ENCODE measurements around the gene KCNJ12.
"Not testable (repeated sequence)": the region's sequence is repeated elsewhere in the genome, so short reads cannot be mapped to it uniquely, and the experiment has no call there.

The KCNJ12 gene

GRCh38 chr17:21408766-21409300, 32.7 kb downstream of the KCNJ12 start:
- not testable (repeated sequence) for DNase-seq

GRCh38 chr17:21409388-21409787, 33.2 kb downstream of the KCNJ12 start:
- DNase-seq: not testable (repeated sequence)

- not testable (repeated sequence) for DNase-seq
Measured at GRCh38 chr17:21409971-21410370, 33.8 kb downstream of the KCNJ12 start.

- DNase-seq: not testable (repeated sequence)
Measured at GRCh38 chr17:21410371-21410770, 34.2 kb downstream of the KCNJ12 start.

DNA sequence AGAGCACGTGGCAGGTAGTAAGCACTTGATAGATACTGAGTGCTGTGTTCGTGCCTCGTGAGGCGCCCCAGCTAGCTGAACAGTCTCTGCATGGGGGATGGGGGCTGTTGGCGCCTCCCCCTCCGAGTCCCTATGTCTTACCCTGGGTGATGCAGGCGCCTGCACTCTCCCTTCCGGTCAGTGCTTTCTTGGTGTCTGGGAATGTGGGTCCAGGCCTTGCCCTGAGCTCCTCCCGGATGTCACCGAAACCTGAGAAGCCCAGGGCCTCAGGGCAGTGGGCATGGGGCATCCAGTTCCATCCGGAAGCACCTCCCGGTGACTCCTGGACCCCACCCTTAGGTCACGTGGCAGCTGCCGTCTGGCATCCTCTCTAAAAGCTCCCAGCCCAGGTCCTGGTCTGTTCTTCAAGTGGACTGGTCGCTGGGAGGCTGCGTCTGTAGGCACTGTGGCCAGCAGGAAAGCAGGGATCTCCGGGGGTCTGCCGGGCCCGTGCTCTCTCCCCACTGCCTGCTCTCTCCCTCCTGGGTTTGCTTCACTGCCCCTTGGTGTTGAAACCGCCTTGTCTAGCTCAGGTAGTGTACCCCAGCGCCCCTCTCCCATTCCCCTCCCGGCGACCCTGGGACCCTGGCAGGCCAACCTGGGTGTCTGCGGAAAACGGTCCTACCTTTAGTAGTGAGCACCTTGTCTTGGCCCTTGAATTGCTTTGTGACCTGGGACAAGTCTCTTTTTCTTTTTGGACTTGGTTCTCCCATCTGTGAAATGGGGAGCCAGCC, 34.9 kb downstream of the KCNJ12 start:
- DNase-seq: not testable (repeated sequence)

- not testable (repeated sequence) for DNase-seq
Measured at GRCh38 chr17:21411679-21412205, 35.6 kb downstream of the KCNJ12 start.

- DNase-seq: not testable (repeated sequence)
Measured at GRCh38 chr17:21412207-21412681, 36.1 kb downstream of the KCNJ12 start.

DNA sequence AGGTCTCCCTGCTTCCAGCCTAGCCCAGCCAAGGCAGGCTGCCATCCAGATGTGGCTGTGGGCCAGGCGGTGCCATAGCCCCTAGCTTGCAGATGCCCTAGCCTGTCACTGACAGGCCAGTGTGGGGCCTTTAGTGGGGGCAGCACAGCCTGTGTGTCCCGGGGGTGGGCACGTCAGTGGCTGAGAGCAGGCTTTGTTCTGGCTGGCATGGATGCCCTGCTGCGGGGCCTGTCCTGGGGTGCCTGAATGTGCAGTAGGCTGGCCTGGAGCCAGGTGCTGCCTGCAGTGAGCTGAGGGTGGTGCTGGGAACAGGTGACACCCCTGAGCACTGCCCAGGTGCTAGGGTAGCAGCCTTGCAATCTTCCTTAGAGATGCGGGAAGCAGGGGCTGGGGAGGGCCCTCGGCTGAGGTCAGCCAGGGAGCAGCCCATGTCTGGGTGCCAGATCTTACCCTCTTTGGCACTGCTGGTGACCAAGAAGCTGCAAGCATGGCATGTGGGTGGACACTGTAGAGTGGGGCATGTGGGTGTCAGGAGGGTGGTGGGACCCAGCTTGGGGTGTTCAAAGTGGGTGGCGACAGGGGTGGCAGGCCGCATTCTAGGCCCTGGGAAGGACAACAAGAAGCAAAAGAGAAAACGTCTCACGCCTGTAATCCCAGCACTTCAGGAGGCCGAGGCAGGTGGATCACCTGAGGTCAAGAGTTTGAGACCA, 37.6 kb downstream of the KCNJ12 start:
- not testable (repeated sequence) for DNase-seq

- DNase-seq: not testable (repeated sequence)
Measured at GRCh38 chr17:21414616-21415015, 38.5 kb downstream of the KCNJ12 start.

- DNase-seq: not testable (repeated sequence)
Measured at GRCh38 chr17:21415166-21415990, 39.2 kb downstream of the KCNJ12 start.

DNA sequence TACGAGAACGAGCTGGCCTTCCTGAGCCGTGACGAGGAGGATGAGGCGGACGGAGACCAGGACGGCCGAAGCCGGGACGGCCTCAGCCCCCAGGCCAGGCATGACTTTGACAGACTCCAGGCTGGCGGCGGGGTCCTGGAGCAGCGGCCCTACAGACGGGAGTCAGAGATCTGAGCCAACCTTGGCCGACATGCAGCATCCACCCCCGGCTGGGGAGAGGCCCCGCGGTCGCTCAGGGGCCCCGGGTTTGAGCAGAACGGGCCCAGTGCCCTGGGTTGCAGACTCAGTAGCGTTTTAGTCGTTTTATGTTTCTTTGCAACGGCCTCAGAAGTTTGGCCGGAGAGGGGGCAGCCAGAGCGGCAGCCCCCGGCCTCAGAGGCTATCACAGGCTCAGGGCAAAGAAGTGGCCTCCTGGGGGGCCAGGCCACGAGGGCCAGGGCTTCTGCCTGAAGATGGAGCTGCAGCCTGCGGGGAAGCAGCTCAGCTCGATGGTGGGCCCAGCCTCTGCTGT, 40.4 kb downstream of the KCNJ12 start:
- DNase-seq: not testable (repeated sequence)

GRCh38 chr17:21417349-21417748, 41.2 kb downstream of the KCNJ12 start:
- DNase-seq: not testable (repeated sequence)

- DNase-seq: no peak
Measured at GRCh38 chr17:21417921-21418320, 41.8 kb downstream of the KCNJ12 start.

GRCh38 chr17:21418446-21419298, 42.5 kb downstream of the KCNJ12 start:
- no peak for DNase-seq

DNA sequence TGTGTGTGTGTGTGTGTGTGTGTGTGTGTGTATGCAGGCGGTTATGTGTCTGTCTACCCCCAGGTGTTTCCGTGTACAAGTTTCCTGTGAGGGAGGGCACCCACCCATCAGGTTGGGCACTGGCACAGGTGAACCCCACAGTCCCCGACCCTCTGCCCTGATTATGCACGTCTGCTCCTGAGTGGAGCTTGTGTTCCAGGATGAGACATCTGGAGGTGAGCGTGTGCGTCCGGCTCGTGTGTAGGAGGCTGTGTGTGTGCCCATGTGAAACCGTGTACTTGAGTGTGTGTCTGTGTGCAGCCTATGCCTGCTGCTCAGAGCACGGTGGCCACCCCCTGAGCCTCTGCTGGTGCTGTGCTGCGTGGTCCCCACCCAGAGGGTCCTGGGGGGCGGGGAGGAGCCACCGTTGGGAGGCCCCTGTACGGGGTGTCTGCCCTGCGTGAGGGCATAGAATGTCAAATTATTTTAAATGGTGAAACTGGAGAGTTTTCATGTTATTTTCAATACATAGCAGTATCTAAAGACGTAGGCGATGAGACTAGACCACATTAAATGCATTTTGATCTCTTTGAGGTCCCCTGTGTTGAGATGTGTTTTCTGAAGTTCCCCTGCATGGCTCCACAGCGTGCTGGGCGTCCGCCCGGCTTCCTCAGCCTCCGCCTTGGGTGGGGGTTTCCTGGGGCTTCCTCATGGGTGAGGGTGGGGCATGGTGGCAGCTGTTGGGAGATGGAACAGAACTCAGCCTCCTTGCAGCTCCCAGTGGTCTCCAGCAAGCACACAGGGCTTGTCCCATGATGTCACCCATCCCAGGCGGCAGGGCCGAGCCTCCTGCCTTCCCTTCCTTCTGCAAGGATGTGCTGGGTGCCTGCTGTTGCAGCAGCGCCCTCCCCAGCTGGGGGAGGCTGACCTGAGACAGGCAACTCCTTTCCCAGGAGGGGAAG, 43.4 kb downstream of the KCNJ12 start:
- peak; percentile 50 for DNase-seq

GRCh38 chr17:21420503-21421090, 44.4 kb downstream of the KCNJ12 start:
- not testable (repeated sequence) for DNase-seq

DNA sequence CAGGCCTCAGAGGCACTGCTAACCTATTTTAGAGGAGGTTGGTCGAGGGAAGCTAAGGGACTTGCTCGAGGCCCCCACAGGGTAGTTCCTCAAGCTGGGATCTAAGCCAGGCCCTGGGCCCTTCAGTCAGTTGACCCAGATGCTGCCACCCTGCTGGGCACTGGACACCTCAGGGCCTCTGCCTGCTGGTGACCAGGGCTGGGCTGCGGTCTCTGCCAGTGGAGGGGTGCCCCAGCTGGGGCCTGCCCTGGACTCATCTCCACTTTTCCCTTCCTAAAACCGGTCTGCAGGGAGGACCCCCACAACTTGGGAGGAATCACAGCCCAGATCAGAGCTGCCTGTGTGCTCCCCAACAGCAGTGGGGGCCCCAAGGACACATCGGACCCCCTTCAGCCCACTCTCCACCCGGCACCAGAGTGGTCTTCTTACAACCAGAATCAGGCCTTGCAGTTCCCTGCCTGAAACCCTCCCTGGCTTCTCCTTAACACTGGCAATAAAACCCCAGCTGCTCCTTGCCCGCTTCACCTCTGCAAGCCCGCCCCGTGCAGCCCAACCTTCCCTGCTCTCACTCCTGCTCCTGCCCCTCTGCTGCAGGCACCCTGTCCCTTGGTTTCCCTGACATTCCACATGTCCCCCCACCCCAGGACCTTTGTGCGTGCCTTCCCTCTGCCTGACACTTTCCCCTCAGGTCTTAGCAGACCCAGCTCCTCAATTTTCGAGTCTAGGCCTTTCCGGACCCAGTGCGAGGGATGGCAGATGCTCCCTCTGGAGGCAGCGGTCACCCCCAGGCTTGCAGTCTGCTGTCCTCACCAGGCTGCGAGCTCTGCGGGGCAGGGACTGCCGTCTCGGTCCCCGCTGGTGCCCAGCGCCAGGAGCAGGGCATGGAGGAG, 45.5 kb downstream of the KCNJ12 start:
- not testable (repeated sequence) for DNase-seq
